ENCODE data around the gene TPSAB1.

DNA sequence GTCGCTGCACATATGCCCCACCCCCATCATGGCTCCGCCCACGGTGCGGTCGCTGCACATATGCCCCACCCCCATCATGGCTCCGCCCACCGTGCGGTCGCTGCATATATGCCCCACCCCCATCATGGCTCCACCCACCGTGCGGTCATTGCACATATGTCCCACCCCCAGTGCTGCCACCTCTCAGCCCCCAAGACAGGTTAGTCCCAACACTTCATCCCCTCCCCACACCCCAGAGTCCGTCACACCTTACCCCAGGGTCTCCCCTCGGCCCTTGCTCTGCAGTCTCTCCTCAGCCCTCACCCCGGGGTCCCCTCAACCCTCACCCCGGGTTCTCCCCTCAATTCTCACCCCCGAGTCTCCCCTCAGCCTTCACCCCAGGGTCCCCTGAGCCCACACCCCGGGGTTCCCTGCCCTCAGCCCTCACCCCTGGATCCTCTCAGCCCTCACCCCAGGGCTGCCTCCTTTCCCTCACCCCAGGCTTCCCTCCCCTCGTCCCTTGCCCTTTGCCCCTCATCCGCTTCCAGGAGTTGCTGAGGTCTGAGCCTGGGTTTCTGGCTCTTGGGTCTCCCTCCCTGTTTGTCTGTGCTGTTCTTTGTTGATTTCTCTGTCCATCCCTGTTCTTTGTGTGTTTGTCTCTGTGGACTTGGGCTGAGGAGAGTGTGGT lies 41.0 kb upstream of the TPSAB1 start:
- TF ChIP-seq, protein P1, sequence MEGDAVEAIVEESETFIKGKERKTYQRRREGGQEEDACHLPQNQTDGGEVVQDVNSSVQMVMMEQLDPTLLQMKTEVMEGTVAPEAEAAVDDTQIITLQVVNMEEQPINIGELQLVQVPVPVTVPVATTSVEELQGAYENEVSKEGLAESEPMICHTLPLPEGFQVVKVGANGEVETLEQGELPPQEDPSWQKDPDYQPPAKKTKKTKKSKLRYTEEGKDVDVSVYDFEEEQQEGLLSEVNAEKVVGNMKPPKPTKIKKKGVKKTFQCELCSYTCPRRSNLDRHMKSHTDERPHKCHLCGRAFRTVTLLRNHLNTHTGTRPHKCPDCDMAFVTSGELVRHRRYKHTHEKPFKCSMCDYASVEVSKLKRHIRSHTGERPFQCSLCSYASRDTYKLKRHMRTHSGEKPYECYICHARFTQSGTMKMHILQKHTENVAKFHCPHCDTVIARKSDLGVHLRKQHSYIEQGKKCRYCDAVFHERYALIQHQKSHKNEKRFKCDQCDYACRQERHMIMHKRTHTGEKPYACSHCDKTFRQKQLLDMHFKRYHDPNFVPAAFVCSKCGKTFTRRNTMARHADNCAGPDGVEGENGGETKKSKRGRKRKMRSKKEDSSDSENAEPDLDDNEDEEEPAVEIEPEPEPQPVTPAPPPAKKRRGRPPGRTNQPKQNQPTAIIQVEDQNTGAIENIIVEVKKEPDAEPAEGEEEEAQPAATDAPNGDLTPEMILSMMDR (IDR thresholded peaks at IDR 0.05), result no peak
- TF ChIP-seq POLR2A (IDR thresholded peaks at IDR 0.05), result no peak

All from uterus (tissue), 2 donors.